Measurements from ENCODE around the gene NOX3. TPM values are rescaled to one million over a fixed set of nuclear protein-coding genes. Genes with fewer than 3 reads are reported as not detected.
"Not testable (repeated sequence)": the region's sequence is repeated elsewhere in the genome, so short reads cannot be mapped to it uniquely, and the experiment has no call there.

NOX3 gene
- total RNA-seq, 2 experiments from 2014 or later = not detected

DNA sequence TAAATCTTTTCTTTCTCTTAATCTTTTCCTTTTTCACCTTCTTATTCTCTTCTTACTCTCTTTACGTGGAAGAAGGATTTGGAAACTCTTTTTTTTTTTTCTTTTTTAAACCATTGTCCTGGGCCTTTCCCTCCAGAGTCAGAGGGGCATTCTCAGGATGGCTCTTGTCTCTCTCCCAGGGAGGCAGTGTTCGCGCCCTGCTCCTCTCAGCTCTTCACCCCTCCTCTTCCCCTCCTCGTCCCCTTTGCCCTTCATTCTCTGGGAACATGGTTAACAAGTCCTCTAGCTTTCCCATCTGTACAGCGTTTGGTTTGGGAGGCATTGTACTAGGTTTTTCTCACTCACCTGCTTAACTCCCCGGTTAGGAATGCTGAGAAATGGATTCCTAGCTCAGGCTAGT is 89.3 kb downstream of the NOX3 start:
- no peak for DNase-seq
- H3K36me3 Mint-ChIP-seq = no peaks in the 10 kb centered on the region
- H3K4me3 Mint-ChIP-seq = no peak overlapping the region
- intact Hi-C loops (cut with micrococcal nuclease) = no loop called here
- no peak overlapping the region for H3K27ac Mint-ChIP-seq
- ChIA-PET CTCF (no interaction called here), POLR2A (no interaction called here)
- no peaks in the 10 kb centered on the region for H3K9me3 Mint-ChIP-seq
- H3K4me1 Mint-ChIP-seq (ENCODE audit: low read depth) = no peaks in the 10 kb centered on the region
- no peaks in the 10 kb centered on the region for H3K27me3 Mint-ChIP-seq

DNA sequence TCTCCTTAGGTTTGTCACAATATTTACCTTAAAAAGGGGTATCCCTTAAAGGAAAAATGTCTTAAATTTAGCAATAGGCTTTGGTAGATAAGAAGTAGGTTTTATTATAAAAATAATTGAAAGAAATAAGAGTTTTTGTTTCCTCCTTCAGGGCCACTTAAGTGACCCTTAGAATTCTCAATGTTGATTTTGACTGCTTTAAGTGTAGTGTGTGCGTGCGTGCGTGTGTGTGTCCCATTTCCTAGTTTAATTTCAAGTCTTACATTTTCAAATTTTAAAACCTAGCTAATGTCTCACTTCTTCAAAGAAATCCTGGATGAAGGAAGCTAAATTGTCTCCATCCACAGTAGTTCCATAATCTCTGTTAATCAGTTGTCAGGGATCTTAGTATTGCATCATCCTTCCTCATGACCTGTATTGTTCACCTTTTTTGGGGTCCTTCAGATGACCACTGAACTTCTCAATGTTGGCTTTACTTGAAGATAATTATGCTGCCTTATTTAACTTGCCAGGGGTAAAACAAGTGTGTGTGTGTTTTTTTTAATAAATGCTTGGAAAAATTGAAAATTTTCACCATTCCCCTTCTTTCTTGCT is 90.7 kb downstream of the NOX3 start:
- H3K36me3 Mint-ChIP-seq = no peaks in the 10 kb centered on the region

DNA sequence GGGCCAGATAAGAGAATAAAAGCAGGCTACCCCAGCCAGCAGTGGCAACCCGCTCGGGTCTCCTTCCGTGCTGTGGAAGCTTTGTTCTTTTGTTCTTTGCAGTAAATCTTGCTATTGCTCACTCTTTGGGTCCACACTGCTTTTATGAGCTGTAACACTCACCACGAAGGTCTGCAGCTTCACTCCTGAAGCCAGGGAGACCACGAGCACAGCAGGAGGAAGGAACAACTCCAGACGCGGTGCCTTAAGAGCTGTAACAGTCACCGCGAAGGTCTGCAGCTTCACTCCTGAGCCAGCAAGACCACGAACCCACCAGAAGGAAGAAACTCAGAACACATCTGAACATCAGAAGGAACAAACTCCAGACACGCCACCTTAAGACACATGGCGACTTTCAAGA is 91.6 kb downstream of the NOX3 start:
- POLR2A ChIA-PET; intact Hi-C loops (cut with micrococcal nuclease); H3K36me3 Mint-ChIP-seq; CTCF ChIA-PET; H3K27ac Mint-ChIP-seq; H3K4me3 Mint-ChIP-seq; DNase-seq; H3K9me3 Mint-ChIP-seq; H3K27me3 Mint-ChIP-seq; H3K4me1 Mint-ChIP-seq (ENCODE audit: low read depth): not testable (repeated sequence)

More for the DNA sequence above, 90.7 kb downstream of the NOX3 start:
- no peak overlapping the region for H3K27ac Mint-ChIP-seq
- intact Hi-C loops (cut with micrococcal nuclease) = no loop called here
- no peak overlapping the region for H3K4me3 Mint-ChIP-seq
- DNase-seq = no peak
- ChIA-PET CTCF (no interaction called here), POLR2A (no interaction called here)
- no peaks in the 10 kb centered on the region for H3K4me1 Mint-ChIP-seq (ENCODE audit: low read depth)
- no peaks in the 10 kb centered on the region for H3K9me3 Mint-ChIP-seq
- H3K27me3 Mint-ChIP-seq = no peaks in the 10 kb centered on the region

DNA sequence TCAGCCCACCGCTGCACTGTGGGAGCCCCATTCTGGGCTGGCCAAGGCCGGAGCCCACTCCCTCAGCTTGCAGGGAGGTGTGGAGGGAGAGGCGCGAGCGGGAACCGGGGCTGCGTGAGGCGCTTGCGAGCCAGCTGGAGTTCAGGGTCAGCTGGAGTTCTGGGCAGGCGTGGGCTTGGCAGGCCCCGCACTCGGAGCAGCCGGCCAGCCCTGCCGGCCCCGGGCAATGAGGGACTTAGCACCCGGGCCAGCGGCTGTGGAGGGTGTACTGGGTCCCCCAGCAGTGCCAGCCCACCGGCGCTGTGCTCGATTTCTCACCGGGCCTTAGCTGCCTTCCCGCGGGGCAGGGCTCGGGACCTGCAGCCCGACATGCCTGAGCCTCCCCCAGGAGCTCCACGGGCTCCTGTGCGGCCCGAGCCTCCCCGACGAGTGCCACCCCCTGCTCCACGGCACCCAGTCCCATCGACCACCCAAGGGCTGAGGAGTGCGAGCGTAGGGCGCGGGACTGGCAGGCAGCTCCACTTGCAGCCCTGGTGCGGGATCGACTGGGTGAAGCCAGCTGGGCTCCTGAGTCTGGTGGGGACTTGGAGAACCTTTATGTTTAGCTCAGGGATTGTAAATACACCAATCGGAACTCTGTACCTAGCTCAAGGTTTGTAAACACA is 92.5 kb downstream of the NOX3 start:
- H3K4me3 Mint-ChIP-seq; H3K4me1 Mint-ChIP-seq (ENCODE audit: low read depth); H3K9me3 Mint-ChIP-seq; CTCF ChIA-PET; POLR2A ChIA-PET; intact Hi-C loops (cut with micrococcal nuclease); H3K27ac Mint-ChIP-seq; H3K36me3 Mint-ChIP-seq; H3K27me3 Mint-ChIP-seq; DNase-seq: not testable (repeated sequence)

DNA sequence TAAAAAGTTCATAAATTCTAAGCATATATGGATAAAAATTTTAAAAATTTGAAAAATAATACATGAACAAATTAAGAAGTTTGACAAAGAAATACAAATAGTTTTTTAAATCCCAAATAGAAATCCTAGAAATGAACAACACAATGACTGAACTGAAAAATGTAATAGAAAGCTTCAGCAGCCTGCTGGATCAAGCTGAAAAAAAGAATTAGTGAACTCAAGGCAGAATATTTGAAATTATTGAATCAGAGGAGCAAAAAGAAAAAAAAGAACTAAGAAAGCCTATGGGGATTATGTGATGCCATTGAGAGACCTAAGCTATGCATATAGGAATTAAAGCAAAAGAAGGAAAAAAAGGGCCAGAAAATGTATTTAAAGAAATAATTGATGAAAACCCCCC is 101.5 kb downstream of the NOX3 start:
- no peak overlapping the region for H3K4me3 Mint-ChIP-seq
- ChIA-PET CTCF (interaction anchor here (1.4 kb wide), 1 partner anchor 178 kb away, joined by 4 read pairs; no protein-coding TSS in a partner anchor), POLR2A (no interaction called here)
- DNase-seq = no peak
- H3K27me3 Mint-ChIP-seq = peaks cover 9% of the 10 kb centered on the region
- peaks cover 20% of the 10 kb centered on the region for H3K9me3 Mint-ChIP-seq
- peaks cover 10% of the 10 kb centered on the region for H3K36me3 Mint-ChIP-seq
- no peak overlapping the region for H3K27ac Mint-ChIP-seq
- intact Hi-C loops (cut with micrococcal nuclease) = no loop called here
- no peaks in the 10 kb centered on the region for H3K4me1 Mint-ChIP-seq (ENCODE audit: low read depth)

DNA sequence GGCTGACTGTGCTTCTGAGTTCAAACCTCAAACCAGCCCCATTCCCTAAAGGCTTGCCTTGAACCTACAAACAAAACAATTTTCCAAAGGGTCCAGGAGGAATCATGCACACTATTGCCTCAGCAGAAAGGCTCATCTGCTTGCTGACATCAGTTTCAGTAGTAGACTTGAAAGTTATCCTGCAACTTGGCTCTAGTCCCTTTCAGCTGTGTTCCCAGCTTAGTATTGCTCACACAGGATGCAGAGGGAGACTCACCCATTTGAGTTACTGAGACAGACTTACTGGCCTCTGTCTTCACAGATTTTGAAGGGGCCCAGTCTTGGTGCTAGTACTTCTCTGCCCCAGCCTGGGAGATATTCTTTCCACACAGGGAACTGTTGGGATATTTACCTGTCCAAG is 102.8 kb downstream of the NOX3 start:
- POLR2A ChIA-PET = no interaction called here
- CTCF ChIA-PET = no interaction called here
- DNase-seq = no peak
- Mint-ChIP-seq H3K36me3 (peaks cover 10% of the 10 kb centered on the region), H3K27me3 (peaks cover 9% of the 10 kb centered on the region), H3K9me3 (peaks cover 24% of the 10 kb centered on the region), H3K4me1 (ENCODE audit: low read depth) (peaks cover 4% of the 10 kb centered on the region), H3K27ac (no peak overlapping the region), H3K4me3 (no peak overlapping the region)
- intact Hi-C loops (cut with micrococcal nuclease) = no loop called here

DNA sequence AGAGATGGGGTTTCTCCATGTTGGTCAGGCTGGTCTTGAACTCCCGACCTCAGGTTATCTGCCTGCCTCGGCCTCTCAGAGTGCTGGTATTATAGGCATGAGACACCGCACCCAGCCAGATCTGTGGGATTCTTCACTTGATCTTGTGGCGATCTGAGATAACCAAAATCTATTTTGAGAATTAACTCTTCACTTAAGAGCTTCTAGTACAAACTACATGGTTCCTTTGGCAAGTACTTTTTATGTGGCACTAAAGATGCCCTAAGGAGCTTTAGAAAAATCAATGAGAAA is 103.6 kb downstream of the NOX3 start:
- Mint-ChIP-seq H3K27me3 (peaks cover 9% of the 10 kb centered on the region), H3K4me3 (no peak overlapping the region), H3K27ac (no peak overlapping the region), H3K36me3 (peaks cover 13% of the 10 kb centered on the region), H3K4me1 (ENCODE audit: low read depth) (peaks cover 7% of the 10 kb centered on the region), H3K9me3 (peaks cover 31% of the 10 kb centered on the region)
- ChIA-PET CTCF (no interaction called here), POLR2A (no interaction called here)
- no peak for DNase-seq
- intact Hi-C loops (cut with micrococcal nuclease) = no loop called here

DNA sequence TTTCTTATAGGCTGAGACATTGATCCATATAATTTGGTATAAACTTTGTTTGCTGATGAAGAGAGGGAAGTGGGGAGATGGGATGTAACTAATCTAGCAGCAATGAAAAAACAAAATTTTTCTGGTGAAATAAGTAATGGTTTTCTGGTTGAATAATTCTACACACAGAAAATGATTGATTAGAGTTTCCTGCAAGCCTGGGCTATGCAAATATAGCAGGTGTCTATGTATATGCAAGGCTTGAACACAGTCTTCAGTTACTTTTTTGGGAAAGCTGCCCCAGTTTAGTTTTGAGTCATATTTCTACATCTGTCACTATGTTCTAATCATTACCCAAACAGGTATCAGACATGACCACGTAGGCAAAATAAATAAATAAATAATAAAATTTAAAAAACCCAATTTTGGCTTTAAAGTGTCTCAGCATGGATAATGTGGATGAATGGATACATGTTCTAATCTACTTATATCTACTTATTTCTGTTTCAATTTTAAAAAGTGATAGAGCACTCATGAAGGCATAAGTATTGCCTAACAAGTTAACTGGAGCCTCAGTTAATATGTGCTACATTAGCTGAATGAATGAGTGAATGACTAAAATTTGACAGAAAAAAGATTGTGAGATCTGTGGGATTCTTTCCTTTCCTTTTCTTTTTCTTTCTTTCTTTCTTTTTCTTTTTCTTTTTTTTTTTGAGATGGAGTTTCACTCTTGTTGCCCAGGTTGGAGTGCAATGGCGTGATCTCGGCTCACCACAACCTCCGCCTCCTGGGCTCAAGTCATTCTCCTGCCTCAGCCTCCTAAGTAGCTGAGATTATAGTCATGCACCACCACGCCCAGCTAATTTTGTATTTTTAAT is 104.1 kb downstream of the NOX3 start:
- intact Hi-C loops (cut with micrococcal nuclease) = no loop called here
- no peak overlapping the region for H3K27ac Mint-ChIP-seq
- POLR2A ChIA-PET = no interaction called here

DNA sequence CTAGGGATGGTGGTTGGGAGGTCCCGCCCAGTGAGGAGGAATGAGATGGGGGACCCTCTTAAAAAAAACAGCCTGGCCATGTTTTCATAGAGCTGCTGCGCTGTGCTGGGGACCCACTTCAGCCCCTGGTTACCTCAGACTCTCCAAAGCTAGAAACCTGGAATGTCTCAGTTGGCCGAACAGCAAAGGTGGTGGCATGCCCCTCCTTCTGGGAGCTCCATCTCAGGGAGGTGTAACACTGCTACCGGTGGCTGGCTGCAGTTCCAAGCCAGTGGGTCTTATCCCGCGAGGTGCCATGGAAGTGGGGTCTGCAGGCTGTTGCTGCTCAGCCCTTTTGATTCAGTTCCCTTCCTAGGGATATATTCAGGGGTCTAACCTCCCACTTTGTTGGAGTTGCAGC is 105.7 kb downstream of the NOX3 start:
- no peak overlapping the region for H3K27ac Mint-ChIP-seq
- intact Hi-C loops (cut with micrococcal nuclease) = no loop called here
- ChIA-PET POLR2A (no interaction called here), CTCF (no interaction called here)
- peaks cover 4% of the 10 kb centered on the region for H3K27me3 Mint-ChIP-seq
- H3K36me3 Mint-ChIP-seq = peaks cover 14% of the 10 kb centered on the region
- peaks cover 41% of the 10 kb centered on the region for H3K9me3 Mint-ChIP-seq
- peaks cover 7% of the 10 kb centered on the region for H3K4me1 Mint-ChIP-seq (ENCODE audit: low read depth)
- DNase-seq = no peak
- H3K4me3 Mint-ChIP-seq = no peak overlapping the region

More for the DNA sequence above, 104.1 kb downstream of the NOX3 start:
- Mint-ChIP-seq H3K4me1 (ENCODE audit: low read depth) (peaks cover 7% of the 10 kb centered on the region), H3K4me3 (no peak overlapping the region), H3K36me3 (peaks cover 19% of the 10 kb centered on the region), H3K27me3 (peaks cover 9% of the 10 kb centered on the region), H3K9me3 (peaks cover 37% of the 10 kb centered on the region)
- DNase-seq = no peak
- CTCF ChIA-PET = no interaction called here

DNA sequence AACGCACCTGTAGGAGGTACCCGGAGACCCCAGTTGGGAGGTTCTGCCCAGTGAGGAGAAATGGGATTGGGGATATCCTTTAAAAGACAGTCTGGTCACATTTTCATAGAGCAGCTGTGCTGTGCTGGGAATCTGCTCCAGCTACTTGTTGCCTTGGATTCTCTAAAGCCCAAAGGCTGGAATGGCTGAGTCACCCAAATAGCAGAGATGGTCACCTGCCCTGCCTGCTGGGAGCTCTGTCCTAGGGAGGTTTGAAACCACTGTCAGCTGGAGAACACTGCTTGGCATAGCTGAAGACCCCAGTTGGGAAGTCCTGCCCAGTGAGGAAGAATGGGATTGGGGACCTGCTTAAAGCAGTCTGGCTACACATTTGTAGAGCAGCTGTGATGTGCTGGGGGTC is 106.5 kb downstream of the NOX3 start:
- H3K36me3 Mint-ChIP-seq = peaks cover 9% of the 10 kb centered on the region
- H3K27me3 Mint-ChIP-seq = peaks cover under 1% of the 10 kb centered on the region
- intact Hi-C loops (cut with micrococcal nuclease) = no loop called here
- H3K9me3 Mint-ChIP-seq = peaks cover 35% of the 10 kb centered on the region
- ChIA-PET CTCF (no interaction called here), POLR2A (no interaction called here)
- H3K4me3 Mint-ChIP-seq = no peak overlapping the region
- no peak for DNase-seq
- H3K4me1 Mint-ChIP-seq (ENCODE audit: low read depth) = peaks cover 7% of the 10 kb centered on the region
- no peak overlapping the region for H3K27ac Mint-ChIP-seq

DNA sequence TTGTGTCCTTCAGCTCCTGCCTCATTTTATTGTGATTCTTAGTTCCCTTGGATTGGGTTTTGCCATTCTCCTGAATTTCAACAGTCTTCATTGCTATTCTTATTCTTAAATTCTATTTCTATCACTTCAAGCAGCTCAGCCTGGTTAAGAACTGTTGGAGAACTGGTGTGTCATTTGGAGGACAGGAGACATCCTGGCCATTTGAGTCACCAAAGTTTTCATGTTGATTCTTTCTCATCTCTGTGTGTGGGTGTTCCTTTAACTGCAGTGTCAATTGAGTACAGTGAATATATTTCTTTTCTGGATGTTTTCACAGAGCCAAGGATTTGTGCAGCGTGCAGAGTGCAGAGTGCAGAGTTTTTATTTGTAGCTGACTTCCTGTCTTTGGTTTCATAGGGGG is 107.8 kb downstream of the NOX3 start:
- Mint-ChIP-seq H3K9me3 (peaks cover 27% of the 10 kb centered on the region), H3K4me3 (no peak overlapping the region), H3K27me3 (no peaks in the 10 kb centered on the region), H3K4me1 (ENCODE audit: low read depth) (peaks cover 7% of the 10 kb centered on the region), H3K36me3 (peaks cover 8% of the 10 kb centered on the region), H3K27ac (no peak overlapping the region)
- ChIA-PET CTCF (interaction anchor here (1.9 kb wide), 1 partner anchor 19 kb away, joined by 4 read pairs; no protein-coding TSS in a partner anchor), POLR2A (no interaction called here)
- no peak for DNase-seq
- intact Hi-C loops (cut with micrococcal nuclease) = no loop called here

DNA sequence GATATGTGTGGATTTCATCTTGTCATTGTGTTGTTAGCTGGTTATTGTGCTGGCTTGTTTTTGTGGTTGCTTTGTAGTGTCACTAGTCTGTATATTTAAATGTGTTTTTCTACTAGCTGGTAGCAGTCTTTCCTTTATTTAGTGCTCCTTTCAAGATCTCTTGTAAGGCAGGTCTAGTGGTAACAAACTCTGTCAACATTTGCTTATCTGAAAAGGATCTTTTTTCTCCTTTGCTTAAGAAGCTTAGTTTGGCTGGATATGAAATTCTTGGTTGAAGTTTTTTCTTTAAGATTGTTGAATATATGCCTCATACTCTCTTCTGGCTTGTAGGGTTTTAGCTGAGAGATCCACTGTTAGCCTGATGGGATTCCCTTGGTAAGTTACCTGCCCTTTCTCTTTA is 108.7 kb downstream of the NOX3 start:
- H3K4me3 Mint-ChIP-seq = no peak overlapping the region
- DNase-seq = no peak
- peaks cover 27% of the 10 kb centered on the region for H3K9me3 Mint-ChIP-seq
- H3K36me3 Mint-ChIP-seq = peaks cover 8% of the 10 kb centered on the region
- POLR2A ChIA-PET = no interaction called here
- H3K27me3 Mint-ChIP-seq = no peaks in the 10 kb centered on the region
- CTCF ChIA-PET = interaction anchor here (1.9 kb wide), 1 partner anchor 18 kb away, joined by 4 read pairs; no protein-coding TSS in a partner anchor
- no peak overlapping the region for H3K27ac Mint-ChIP-seq
- intact Hi-C loops (cut with micrococcal nuclease) = no loop called here
- peaks cover 7% of the 10 kb centered on the region for H3K4me1 Mint-ChIP-seq (ENCODE audit: low read depth)

All from activated CD4-positive, alpha-beta memory T cell treated with anti-CD3 and anti-CD28 coated beads for 36 hours (primary cell).